K562 (cell line): ENCODE measurements around the gene PTGES3L. TPM values are rescaled to one million over a fixed set of nuclear protein-coding genes. Genes with fewer than 3 reads are reported as not detected.
A peak's percentile ranks its signal among the peaks of the same experiment; 100 is the strongest.

ENCODE experiments used
- ARID2 ChIP-seq: fragments of 450-650 bp; IDR thresholded peaks from 2 replicates; pipeline ENCODE4 v1.6.1; 2017; ENCODE audit warnings: antibody characterized with exemption, mild to moderate bottlenecking
- ARID3B ChIP-seq: fragments of 250-450 bp; sonication (Bioruptor Pico); IDR thresholded peaks from 2 replicates; pipeline ENCODE4 v1.4.0; 2020; ENCODE audit warnings: borderline replicate concordance
- COPS2 ChIP-seq: fragments of 450-650 bp; conservative IDR thresholded peaks from 2 replicates; pipeline ENCODE4 v1.6.1; 2016; ENCODE audit warnings: mild to moderate bottlenecking, moderate library complexity
- EWSR1 ChIP-seq: fragments of 450-650 bp; IDR thresholded peaks from 2 replicates; pipeline ENCODE4 v1.6.1; 2018; ENCODE audit warnings: borderline replicate concordance, mild to moderate bottlenecking, low read depth, moderate library complexity; ENCODE audit not compliant: partially characterized antibody
- MITF ChIP-seq: IDR thresholded peaks from 2 replicates; pipeline ENCODE4 v1.6.1; 2014; ENCODE audit warnings: antibody characterized with exemption
- PBX2 ChIP-seq, 2 experiments: IDR thresholded peaks in 1 of 2; conservative IDR thresholded peaks in 1 of 2; 2 replicates each; pipeline ENCODE4 v1.6.1; 2016; ENCODE audit warnings: low read depth in 2 of 2, mild to moderate bottlenecking in 1 of 2, missing compliant biosample characterization in 1 of 2, missing genetic modification characterization in 1 of 2, moderate library complexity in 1 of 2
- RBM17 ChIP-seq: fragments of 200-400 bp; formaldehyde crosslinking; IDR thresholded peaks from 2 replicates; pipeline ENCODE4 v1.6.1; 2017; ENCODE audit warnings: low read depth, mild to moderate bottlenecking, low read length, borderline replicate concordance
- RBM34 ChIP-seq: fragments of 200-400 bp; formaldehyde crosslinking; IDR thresholded peaks from 2 replicates; pipeline ENCODE4 v1.6.1; 2018; ENCODE audit warnings: low read length, borderline replicate concordance; ENCODE audit not compliant: insufficient read depth
- SRSF1 ChIP-seq: fragments of 200-400 bp; formaldehyde crosslinking; IDR thresholded peaks from 2 replicates; pipeline ENCODE4 v1.6.1; 2017; ENCODE audit warnings: mild to moderate bottlenecking, low read depth, low read length, moderate library complexity
- ZBTB12 ChIP-seq: fragments of 250-450 bp; sonication (Bioruptor Pico); IDR thresholded peaks from 2 replicates; pipeline ENCODE4 v1.4.0; 2020
- ZBTB8A ChIP-seq: fragments of 450-650 bp; IDR thresholded peaks from 2 replicates; pipeline ENCODE4 v1.6.1; 2018; ENCODE audit warnings: mild to moderate bottlenecking, moderate library complexity; ENCODE audit not compliant: partially characterized antibody
- ZNF3 ChIP-seq: fragments of 250-450 bp; sonication (Bioruptor Pico); IDR thresholded peaks from 2 replicates; pipeline ENCODE4 v1.5.0; 2021; ENCODE audit warnings: mild to moderate bottlenecking, moderate library complexity
- ZNF444 ChIP-seq: fragments of 250-450 bp; sonication (Bioruptor Pico); IDR thresholded peaks from 2 replicates; pipeline ENCODE4 v1.4.0; 2020; ENCODE audit warnings: mild to moderate bottlenecking, moderate library complexity
- ZNF512 ChIP-seq: IDR thresholded peaks from 2 replicates; pipeline ENCODE4 v1.6.1; 2016; ENCODE audit warnings: missing genetic modification characterization, missing compliant biosample characterization
- ZNF551 ChIP-seq: fragments of 250-450 bp; sonication (Bioruptor Pico); IDR thresholded peaks from 2 replicates; pipeline ENCODE4 v1.5.0; 2021; ENCODE audit warnings: mild to moderate bottlenecking, moderate library complexity
- ZNF561 ChIP-seq: fragments of 450-650 bp; formaldehyde crosslinking; conservative IDR thresholded peaks from 2 replicates; pipeline ENCODE4 v1.4.0; 2020; ENCODE audit warnings: mild to moderate bottlenecking, moderate library complexity
- ZNF785 ChIP-seq: fragments of 250-450 bp; sonication (Bioruptor Pico); IDR thresholded peaks from 2 replicates; pipeline ENCODE4 v1.4.0; 2020; ENCODE audit warnings: mild to moderate bottlenecking
- polyA plus RNA-seq, 8 experiments: library from polyadenylated mRNA; depleted of rRNA in 4 of 8; stranded (reverse) in 5 of 8; unstranded in 3 of 8; fragments of >200 nt; fragmentation: Nextera tagmentation in 2 of 8; fragmentation: Illumina TruSeq in 1 of 8; extraction: Ambion mirVana in 2 of 8; extraction: Trizol in 1 of 8; gene quantifications; 2 replicates each; pipeline versions ENCODE4 v1.2.1 to v1.2.3, GENCODE V29; 2011 to 2014; ENCODE audit warnings: inconsistent platforms in 1 of 8, missing spikeins in 1 of 8
- total RNA-seq, 7 experiments: library from RNA; depleted of rRNA in 6 of 7; stranded (reverse); fragments of >200 nt in 6 of 7; fragmentation: Illumina TruSeq in 2 of 7; extraction: Trizol in 2 of 7; gene quantifications; 2 replicates each; pipeline versions ENCODE4 v1.2.1 to v1.2.3, GENCODE V29; 2011 to 2021; ENCODE audit warnings: low replicate concordance in 1 of 7

Gene PTGES3L
- total and polyA plus RNA-seq, 9 of the 15 experiments (the other 6 are each of a cell fraction or from before 2014, with no cell fraction given) = 6.0 to 16.0 (median 9.6) TPM

- TF ChIP-seq ARID3B (no peak), ZNF561 (CRISPR knock-in tag) (no peak), EWSR1 (no peak), SRSF1 (no peak), ZNF512 (tag) (no peak), ZBTB8A (no peak), RBM34 (no peak), PBX2 (CRISPR knock-in tag; IDR thresholded peaks at IDR 0.05; ENCODE audit: low read depth) (no peak), PBX2 (tag; conservative IDR thresholded peaks at IDR 0.05; ENCODE audit: low read depth) (no peak), ZNF3 (CRISPR knock-in tag) (no peak), ZBTB12 (peak; percentile 78), ARID2 (no peak), COPS2 (no peak), MITF (no peak), ZNF444 (no peak), RBM17 (no peak), ZNF785 (CRISPR knock-in tag) (no peak), ZNF551 (CRISPR knock-in tag) (no peak)
Observed at GRCh38 chr17:42964161-42964932, 15.5 kb downstream of the PTGES3L start, which contains the start of gene AARSD1 (continued).
